ENCODE data around the gene NADK2.
"Not testable (repeated sequence)": the region's sequence is repeated elsewhere in the genome, so short reads cannot be mapped to it uniquely, and the experiment has no call there.

DNA sequence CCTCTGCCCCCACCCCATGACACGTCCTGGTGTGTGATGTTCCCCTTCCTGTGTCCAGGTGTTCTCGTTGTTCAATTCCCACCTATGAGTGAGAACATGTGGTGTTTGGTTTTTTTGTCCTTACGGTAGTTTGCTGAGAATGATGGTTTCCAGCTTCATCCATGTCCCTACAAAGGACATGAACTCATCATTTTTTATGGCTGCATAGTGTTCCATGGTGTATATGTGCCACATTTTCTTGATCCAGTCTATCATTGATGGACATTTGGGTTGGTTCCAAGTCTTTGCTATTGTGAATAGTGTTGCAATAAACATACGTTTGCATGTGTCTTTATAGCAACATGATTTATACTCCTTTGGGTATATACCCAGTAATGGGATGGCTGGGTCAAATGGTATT lies 57.3 kb downstream of the NADK2 start:
- TF ChIP-seq POLR2A, POLR2AphosphoS5, SPI1, TAF1, POU2F2 (IDR thresholded peaks at IDR 0.05; ENCODE audit: low read depth, low read length): not testable (repeated sequence)

All from GM12891 (cell line).